ENCODE results near the gene KANSL1. TPM values are rescaled to one million over a fixed set of nuclear protein-coding genes. Genes with fewer than 3 reads are reported as not detected.

Gene KANSL1
- total RNA-seq, 2 donors from 2014 or later: 60.0 to 72.3 TPM

DNA sequence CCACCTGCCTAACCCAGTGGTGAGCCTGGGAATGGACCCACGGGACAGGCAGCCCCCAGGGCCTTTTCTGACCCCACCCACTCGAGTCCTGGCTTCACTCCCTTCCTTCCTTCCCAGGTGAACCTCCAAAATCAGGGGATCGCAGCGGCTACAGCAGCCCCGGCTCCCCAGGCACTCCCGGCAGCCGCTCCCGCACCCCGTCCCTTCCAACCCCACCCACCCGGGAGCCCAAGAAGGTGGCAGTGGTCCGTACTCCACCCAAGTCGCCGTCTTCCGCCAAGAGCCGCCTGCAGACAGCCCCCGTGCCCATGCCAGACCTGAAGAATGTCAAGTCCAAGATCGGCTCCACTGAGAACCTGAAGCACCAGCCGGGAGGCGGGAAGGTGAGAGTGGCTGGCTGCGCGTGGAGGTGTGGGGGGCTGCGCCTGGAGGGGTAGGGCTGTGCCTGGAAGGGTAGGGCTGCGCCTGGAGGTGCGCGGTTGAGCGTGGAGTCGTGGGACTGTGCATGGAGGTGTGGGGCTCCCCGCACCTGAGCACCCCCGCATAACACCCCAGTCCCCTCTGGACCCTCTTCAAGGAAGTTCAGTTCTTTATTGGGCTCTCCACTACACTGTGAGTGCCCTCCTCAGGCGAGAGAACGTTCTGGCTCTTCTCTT is 196.8 kb downstream of the KANSL1 start:
- no peak for DNase-seq
- Histone ChIP-seq H3K9ac (ENCODE audit: low read depth in 2 of 2, low read length in 2 of 2) (no peak overlapping the region), H3K9me3 (no peaks in the 10 kb centered on the region), H3K27me3 (no peaks in the 10 kb centered on the region), H3K27ac (no peak overlapping the region), H3K4me1 (no peaks in the 10 kb centered on the region), H3K36me3 (no peaks in the 10 kb centered on the region), H3K4me3 (no peak overlapping the region)
- TF ChIP-seq, protein P1, sequence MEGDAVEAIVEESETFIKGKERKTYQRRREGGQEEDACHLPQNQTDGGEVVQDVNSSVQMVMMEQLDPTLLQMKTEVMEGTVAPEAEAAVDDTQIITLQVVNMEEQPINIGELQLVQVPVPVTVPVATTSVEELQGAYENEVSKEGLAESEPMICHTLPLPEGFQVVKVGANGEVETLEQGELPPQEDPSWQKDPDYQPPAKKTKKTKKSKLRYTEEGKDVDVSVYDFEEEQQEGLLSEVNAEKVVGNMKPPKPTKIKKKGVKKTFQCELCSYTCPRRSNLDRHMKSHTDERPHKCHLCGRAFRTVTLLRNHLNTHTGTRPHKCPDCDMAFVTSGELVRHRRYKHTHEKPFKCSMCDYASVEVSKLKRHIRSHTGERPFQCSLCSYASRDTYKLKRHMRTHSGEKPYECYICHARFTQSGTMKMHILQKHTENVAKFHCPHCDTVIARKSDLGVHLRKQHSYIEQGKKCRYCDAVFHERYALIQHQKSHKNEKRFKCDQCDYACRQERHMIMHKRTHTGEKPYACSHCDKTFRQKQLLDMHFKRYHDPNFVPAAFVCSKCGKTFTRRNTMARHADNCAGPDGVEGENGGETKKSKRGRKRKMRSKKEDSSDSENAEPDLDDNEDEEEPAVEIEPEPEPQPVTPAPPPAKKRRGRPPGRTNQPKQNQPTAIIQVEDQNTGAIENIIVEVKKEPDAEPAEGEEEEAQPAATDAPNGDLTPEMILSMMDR (IDR thresholded peaks at IDR 0.05): no peak
- intact Hi-C loops (cut with DNase I): no loop called here

- Histone ChIP-seq H3K27me3 (no peaks in the 10 kb centered on the region), H3K27ac (no peak overlapping the region), H3K4me1 (no peaks in the 10 kb centered on the region), H3K9me3 (no peaks in the 10 kb centered on the region), H3K9ac (ENCODE audit: low read depth in 2 of 2, low read length in 2 of 2) (no peak overlapping the region), H3K4me3 (no peak overlapping the region), H3K36me3 (no peaks in the 10 kb centered on the region)
- intact Hi-C loops (cut with DNase I): no loop called here
- no peak for DNase-seq
- TF ChIP-seq, protein P1 (IDR thresholded peaks at IDR 0.05): no peak
Measured at GRCh38 chr17:45995627-45996270, 197.5 kb downstream of the KANSL1 start.

- H3K27ac ChIP-seq: no peak overlapping the region
- TF ChIP-seq, protein P1 (IDR thresholded peaks at IDR 0.05): no peak
- H3K4me1 ChIP-seq: no peaks in the 10 kb centered on the region
- H3K4me3 ChIP-seq: no peak overlapping the region
- no peaks in the 10 kb centered on the region for H3K27me3 ChIP-seq
- no peak overlapping the region for H3K9ac ChIP-seq (ENCODE audit: low read depth in 2 of 2, low read length in 2 of 2)
- DNase-seq: no peak
- no peaks in the 10 kb centered on the region for H3K36me3 ChIP-seq
- no peaks in the 10 kb centered on the region for H3K9me3 ChIP-seq
- intact Hi-C loops (cut with DNase I): no loop called here
Measured at GRCh38 chr17:45994987-45995386, 198.2 kb downstream of the KANSL1 start.

- Histone ChIP-seq H3K36me3 (no peaks in the 10 kb centered on the region), H3K27ac (no peak overlapping the region), H3K9ac (ENCODE audit: low read depth in 2 of 2, low read length in 2 of 2) (no peak overlapping the region), H3K4me1 (no peaks in the 10 kb centered on the region), H3K9me3 (no peaks in the 10 kb centered on the region), H3K4me3 (no peak overlapping the region), H3K27me3 (no peaks in the 10 kb centered on the region)
- TF ChIP-seq, protein P1 (IDR thresholded peaks at IDR 0.05): no peak
- intact Hi-C loops (cut with DNase I): no loop called here
- no peak for DNase-seq
Measured at GRCh38 chr17:45993962-45994627, 199.1 kb downstream of the KANSL1 start.

DNA sequence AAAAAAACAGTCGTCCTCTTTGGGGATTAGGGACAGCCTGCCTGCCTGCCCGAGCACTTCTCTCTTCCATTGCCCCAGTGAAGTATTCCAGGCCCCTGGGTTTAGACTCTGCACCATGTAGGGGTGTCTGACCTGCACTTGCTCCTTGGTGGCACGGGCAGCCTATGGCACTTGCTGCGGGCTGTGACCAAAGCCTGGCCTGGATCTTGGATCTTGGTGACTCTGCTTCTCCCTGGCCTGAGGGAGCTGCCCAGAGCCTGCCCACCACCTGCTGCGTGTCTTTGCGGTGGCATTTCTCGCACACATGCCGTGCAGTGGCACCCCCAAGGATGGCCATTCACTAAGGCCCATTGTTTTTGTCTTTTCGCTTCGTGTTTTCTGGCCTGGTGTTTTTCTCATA is 200.3 kb downstream of the KANSL1 start:
- intact Hi-C loops (cut with DNase I): no loop called here

More for the DNA sequence above, 200.3 kb downstream of the KANSL1 start:
- no peak for DNase-seq
- no peak overlapping the region for H3K9ac ChIP-seq (ENCODE audit: low read depth in 2 of 2, low read length in 2 of 2)
- H3K27ac ChIP-seq: no peak overlapping the region
- H3K9me3 ChIP-seq: no peaks in the 10 kb centered on the region
- no peaks in the 10 kb centered on the region for H3K36me3 ChIP-seq
- no peak overlapping the region for H3K4me3 ChIP-seq
- H3K27me3 ChIP-seq: no peaks in the 10 kb centered on the region
- H3K4me1 ChIP-seq: no peaks in the 10 kb centered on the region
- TF ChIP-seq, protein P1 (IDR thresholded peaks at IDR 0.05): no peak
